HL-60 (cell line): ENCODE measurements around the gene HIPK2.

Source experiments
- DNase-seq, 2 experiments: peaks; one replicate each; pipeline ENCODE4 v3.0.0-alpha.2; 2010 to 2020; ENCODE audit warnings: low read depth in 1 of 2, low spot score in 1 of 2
- H3K27ac ChIP-seq: fragments of 250-450 bp; sonication (Bioruptor Pico); replicated peaks from 2 replicates; pipeline ENCODE4 v1.5.1; 2020; ENCODE audit warnings: mild to moderate bottlenecking, moderate library complexity
- H3K27me3 ChIP-seq: fragments of 250-450 bp; sonication (Bioruptor Pico); 2 replicates; pipeline ENCODE4 v1.5.1; 2021; ENCODE audit warnings: mild to moderate bottlenecking, moderate library complexity; ENCODE audit not compliant: insufficient read depth, poor library complexity, severe bottlenecking
- H3K4me3 ChIP-seq: replicated peaks from 2 replicates; pipeline ENCODE4 v1.5.1; 2011; ENCODE audit warnings: mild to moderate bottlenecking, control low read depth, low read length; ENCODE audit not compliant: insufficient read depth
- CTCF ChIP-seq: IDR thresholded peaks from one replicate; pipeline ENCODE4 v1.5.1; 2011; ENCODE audit warnings: low read length, control low read depth, inconsistent platforms; ENCODE audit not compliant: insufficient read depth
- GABPA ChIP-seq: IDR thresholded peaks from 2 replicates; pipeline ENCODE4 v1.6.1; 2012; ENCODE audit warnings: low read depth
- POLR2AphosphoS5 ChIP-seq: IDR thresholded peaks from 2 replicates; pipeline ENCODE4 v1.6.1; 2012; ENCODE audit warnings: low read depth
- REST ChIP-seq: IDR thresholded peaks from 2 replicates; pipeline ENCODE4 v1.6.1; 2012; ENCODE audit warnings: low read depth; ENCODE audit not compliant: insufficient replicate concordance
- SPI1 ChIP-seq: IDR thresholded peaks from 2 replicates; pipeline ENCODE4 v1.6.1; 2012; ENCODE audit warnings: low read depth, mild to moderate bottlenecking, borderline replicate concordance

The HIPK2 gene

GRCh38 chr7:139714163-139714901, 63.5 kb downstream of the HIPK2 start:
- Histone ChIP-seq H3K27ac (no peak overlapping the region), H3K4me3 (no peak overlapping the region), H3K27me3 (no peaks in the 10 kb centered on the region)
- no peak for DNase-seq
- TF ChIP-seq POLR2AphosphoS5 (no peak), GABPA (no peak)

- no peak overlapping the region for H3K4me3 ChIP-seq
- H3K27me3 ChIP-seq, result no peaks in the 10 kb centered on the region
- H3K27ac ChIP-seq, result no peak overlapping the region
- TF ChIP-seq REST, result no peak
- no peak for TF ChIP-seq CTCF
- TF ChIP-seq SPI1, result no peak
- TF ChIP-seq GABPA, result no peak
- TF ChIP-seq POLR2AphosphoS5, result no peak
- no peak for DNase-seq
Measured at GRCh38 chr7:139713526-139714162, 64.2 kb downstream of the HIPK2 start.

- DNase-seq, result no peak
- Histone ChIP-seq H3K27me3 (no peaks in the 10 kb centered on the region), H3K27ac (no peak overlapping the region), H3K4me3 (no peak overlapping the region)
- TF ChIP-seq GABPA, result no peak
- no peak for TF ChIP-seq POLR2AphosphoS5
- TF ChIP-seq SPI1, result no peak
- no peak for TF ChIP-seq REST
- TF ChIP-seq CTCF, result no peak
Measured at GRCh38 chr7:139713061-139713460, 64.7 kb downstream of the HIPK2 start.

- Histone ChIP-seq H3K4me3 (no peak overlapping the region), H3K27ac (no peak overlapping the region), H3K27me3 (no peaks in the 10 kb centered on the region)
- TF ChIP-seq CTCF (no peak), GABPA (no peak), REST (no peak), POLR2AphosphoS5 (no peak), SPI1 (no peak)
- DNase-seq, result no peak
Measured at GRCh38 chr7:139711991-139712743, 65.6 kb downstream of the HIPK2 start.
